HG02884 (cell line): ENCODE results near the gene ITGB5.
A peak's percentile ranks its signal among the peaks of the same experiment; 100 is the strongest.

Source experiments
- ATAC-seq: cut with Tn5 transposase; IDR thresholded peaks from one replicate; pipeline ENCODE4 v1.9.1; 2021; ENCODE audit warnings: mild to moderate bottlenecking, moderate library complexity; ENCODE audit not compliant: unreplicated experiment

ITGB5 gene

DNA sequence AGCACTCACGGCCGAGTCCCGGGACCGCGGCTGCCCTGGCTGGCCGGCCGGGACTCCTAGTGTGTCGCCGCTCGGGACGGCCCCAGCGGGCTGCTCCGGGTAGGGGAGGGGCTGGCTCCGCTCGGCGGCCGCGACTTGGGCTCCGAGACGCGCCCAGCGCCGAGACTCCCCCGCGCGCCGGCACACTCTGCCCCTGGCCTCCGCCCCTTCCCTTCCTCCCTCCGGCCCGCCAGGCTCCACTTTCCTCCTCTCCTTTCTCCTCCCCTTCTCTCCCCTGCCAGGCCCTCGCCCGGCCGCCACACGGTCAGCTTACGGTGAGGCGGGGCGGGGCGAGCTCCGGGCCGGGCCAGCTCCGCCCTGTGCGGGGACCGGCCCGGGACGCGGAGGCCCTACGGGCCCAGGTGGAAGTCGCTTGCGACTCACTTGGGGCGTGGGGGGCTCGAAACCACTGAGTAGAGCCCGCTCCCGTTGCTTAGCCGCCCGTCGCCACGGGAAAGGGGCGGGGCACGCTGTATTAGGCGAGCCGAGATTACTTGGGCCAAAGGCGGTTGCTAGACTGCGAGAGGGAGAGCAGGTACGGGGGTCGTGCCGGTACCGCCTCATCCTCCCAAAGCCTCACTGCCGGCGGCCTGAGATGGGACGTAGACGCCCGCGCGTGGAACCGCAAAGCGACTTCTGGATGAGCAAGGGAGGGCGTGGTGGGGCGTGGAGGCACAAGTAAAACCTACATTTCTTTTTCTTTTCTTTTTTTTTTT is at the start of gene ITGB5:
TSS of gene ITGB5 (minus strand) at position 189 of the 755 bp plus-strand sequence. CDS start 365 bp downstream, outside the sequence.
- peak; percentile 73 for ATAC-seq

GRCh38 chr3:124935794-124936542 is 48.8 kb upstream of the ITGB5 start:
- ATAC-seq, result no peak

GRCh38 chr3:124935264-124935663 is 48.1 kb upstream of the ITGB5 start:
- ATAC-seq, result no peak

DNA sequence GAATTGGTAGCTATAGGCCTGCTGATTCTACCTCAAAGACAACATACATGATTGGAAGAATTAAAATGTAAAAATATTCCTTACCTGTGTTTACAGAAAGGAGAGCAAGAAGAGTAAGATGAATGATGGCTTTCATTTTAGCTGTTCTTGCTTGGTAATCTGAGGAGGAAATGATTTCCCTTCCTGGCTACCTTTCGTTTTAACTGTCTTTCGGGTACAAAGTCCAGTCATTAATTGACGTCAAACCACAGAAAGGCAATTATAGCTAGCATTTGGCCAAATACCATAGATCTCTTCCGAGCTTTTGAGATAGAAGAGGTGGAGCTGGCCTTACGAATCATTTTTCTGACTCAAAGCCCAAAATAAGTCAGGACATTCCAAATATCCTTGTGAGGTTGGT is 47.4 kb upstream of the ITGB5 start, which contains the start of gene MUC13:
TSS of gene MUC13 (minus strand) at position 175 of the 400 bp plus-strand sequence. CDS start at position 136, 39 bp downstream.
- ATAC-seq, result no peak

GRCh38 chr3:124928333-124929202 is 41.4 kb upstream of the ITGB5 start:
- no peak for ATAC-seq

- peak; percentile 70 for ATAC-seq
Observed at GRCh38 chr3:124927574-124928045, 40.4 kb upstream of the ITGB5 start.

GRCh38 chr3:124926426-124927101 is 39.4 kb upstream of the ITGB5 start:
- no peak for ATAC-seq

DNA sequence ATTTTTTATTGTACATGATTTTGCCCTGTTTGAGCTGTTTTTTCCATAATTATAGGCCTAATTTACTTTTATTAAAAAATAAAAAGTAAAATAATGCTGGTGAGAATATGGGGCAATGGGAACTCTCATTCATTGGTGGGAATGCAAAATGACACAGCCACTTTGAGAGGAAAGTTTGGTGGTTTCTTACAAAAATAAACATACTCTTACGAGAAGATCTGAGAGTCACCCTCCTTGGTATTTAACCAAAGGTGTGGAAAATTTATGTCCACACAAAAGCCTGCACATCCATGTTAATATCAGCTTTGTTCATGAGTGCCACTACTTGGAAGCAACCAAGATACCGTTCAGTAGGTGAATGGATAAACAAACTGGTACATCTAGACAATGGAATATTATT is 37.6 kb upstream of the ITGB5 start:
- ATAC-seq, result no peak

GRCh38 chr3:124923833-124924232 is 36.7 kb upstream of the ITGB5 start:
- ATAC-seq, result no peak

DNA sequence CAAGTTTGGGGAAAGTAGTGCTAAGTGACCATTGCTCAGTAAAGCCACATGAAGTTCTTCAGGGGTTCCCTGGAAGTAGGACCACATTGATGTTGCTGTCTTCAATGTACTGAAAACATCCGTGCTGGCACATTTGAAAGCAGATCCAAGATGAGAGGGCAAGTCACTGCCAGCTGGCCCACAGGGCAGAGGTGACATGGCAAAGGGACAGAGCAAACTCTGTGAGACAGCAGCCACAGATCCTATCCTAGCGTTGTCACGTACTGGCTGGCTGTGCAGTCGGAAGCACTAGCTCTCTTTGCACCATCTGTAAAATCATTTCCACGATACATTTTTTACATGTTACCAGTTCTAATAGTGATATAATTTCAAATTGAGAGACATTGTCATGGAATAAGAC is 33.6 kb upstream of the ITGB5 start:
- no peak for ATAC-seq

- no peak for ATAC-seq
Observed at GRCh38 chr3:124919756-124920155, 32.6 kb upstream of the ITGB5 start.

- no peak for ATAC-seq
Observed at GRCh38 chr3:124918524-124918923, 31.4 kb upstream of the ITGB5 start.

- ATAC-seq, result no peak
Observed at GRCh38 chr3:124916837-124917409, 29.8 kb upstream of the ITGB5 start.

DNA sequence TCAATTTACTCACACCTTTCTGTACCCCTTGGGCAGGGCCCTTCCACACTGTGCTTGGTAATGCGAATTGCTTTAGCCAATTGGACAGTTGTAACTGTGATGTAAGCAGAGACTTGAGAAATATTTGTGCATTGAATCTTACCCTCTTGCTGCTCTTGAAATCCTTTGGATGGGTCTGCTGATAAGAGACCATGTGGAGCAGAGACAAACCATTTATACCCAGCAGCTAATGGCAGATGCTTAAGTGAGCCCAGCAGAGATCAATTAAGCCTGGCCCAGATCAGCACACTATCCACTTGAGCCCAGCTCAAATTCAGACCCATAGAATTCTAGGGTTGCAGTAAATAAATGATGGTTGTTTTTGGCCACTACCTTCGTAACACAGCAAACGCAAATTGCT is 28.1 kb upstream of the ITGB5 start:
- no peak for ATAC-seq

DNA sequence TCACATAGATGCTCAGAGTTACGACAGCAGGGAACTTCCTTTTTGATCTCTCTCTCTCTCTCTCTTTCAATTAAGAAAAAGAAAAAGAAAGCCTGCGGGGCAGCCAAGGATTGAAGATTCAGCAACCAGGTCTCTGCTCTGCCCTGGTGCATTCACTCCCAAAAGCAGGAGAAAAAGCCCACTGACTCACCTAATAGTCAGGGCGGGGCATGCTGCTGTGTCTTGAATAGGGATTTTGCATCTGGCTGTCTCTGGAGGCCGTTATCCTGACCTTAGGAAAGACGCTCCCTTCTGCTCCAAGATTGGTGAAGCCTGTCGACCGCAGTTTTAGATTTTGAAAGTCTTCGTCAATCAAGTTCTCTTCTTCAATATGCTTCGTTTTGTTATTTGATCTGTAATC is 20.8 kb upstream of the ITGB5 start:
- ATAC-seq, result no peak

DNA sequence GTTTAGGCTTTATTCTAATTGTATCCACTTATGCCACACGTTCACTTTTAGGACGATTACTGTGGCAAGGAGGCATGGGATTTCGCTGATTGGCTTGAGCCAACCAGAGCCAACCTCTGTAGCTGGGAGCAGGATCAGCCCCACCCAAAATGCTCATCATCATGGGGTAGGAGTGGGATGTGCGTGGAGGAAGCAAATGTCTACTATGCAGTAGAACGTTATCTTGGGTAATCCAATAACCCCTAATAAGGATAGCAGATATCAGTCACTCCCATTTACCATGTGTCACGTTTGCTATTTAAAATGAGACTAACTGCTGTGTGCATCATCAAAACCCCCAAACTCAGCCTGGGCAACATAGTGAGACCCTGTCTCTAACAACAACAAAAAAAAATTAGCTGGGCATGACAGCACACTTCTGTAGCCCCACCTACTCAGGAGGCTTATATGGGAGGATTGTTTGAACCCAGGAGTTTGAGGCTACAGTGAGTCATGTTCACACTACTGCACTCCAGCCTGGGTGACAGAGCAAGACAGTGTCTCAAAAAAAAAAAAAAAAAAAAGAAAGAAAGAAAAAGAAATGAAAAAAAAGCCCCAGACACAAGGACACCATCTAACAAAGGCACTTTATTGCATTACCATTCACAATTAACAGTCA is 17.8 kb upstream of the ITGB5 start:
- ATAC-seq, result no peak

DNA sequence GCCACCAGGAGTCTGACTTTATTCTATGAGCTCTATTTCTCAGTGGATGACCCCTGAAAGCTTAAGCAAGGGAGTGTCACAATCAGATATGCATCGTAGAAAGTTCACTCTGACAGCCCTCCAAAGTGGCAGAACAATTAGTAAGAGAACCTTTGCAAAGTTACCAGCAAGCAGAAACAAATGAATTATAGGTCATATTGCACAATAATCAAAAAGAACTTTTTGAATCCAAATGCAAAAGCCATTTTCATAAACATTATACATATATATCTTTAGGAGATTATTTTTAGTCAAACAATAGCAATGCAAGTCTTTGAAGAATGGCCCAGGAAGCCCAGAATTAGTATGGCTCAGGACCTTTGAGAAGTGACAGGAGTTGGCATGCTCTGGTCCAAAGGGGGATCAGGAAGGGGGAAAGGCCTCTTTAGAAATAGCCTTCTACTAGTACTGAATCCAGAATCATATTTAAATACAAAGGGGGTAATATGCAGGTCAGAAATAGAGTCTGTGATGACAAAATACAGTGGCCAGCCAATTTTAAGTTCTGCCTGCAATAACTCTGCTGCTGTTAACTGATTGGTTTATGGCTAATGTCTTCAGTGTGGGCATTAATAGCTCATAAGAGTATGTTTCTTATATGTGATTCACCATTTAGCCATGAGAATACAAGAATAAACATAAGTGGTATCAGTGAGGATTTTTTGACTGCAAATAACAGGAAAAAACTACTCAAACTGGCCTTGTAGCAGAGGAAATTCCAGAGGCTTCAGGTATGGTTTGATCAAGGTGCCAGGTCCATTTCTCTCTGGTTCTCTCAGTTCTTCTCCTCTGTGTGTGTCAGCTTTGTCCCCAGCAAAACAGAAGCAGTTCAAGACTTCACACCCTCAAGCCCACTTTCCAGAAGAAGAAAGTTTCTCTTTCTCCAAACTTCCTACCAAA is 17.0 kb upstream of the ITGB5 start:
- ATAC-seq, result no peak

GRCh38 chr3:124896824-124897526 is 9.8 kb upstream of the ITGB5 start:
- ATAC-seq, result no peak
